H1 (cell line): ENCODE measurements around the gene PRAF2. TPM values are rescaled to one million over a fixed set of nuclear protein-coding genes. Genes with fewer than 3 reads are reported as not detected.

Source experiments
- JUND ChIP-seq: IDR thresholded peaks from 2 replicates; pipeline ENCODE4 v1.6.1; 2011; ENCODE audit warnings: mild to moderate bottlenecking, improper control_type of control experiment, low read length
- polyA plus RNA-seq, 7 experiments: library from polyadenylated mRNA; depleted of rRNA in 3 of 7; stranded (reverse) in 5 of 7; unstranded in 2 of 7; fragments of >200 nt in 5 of 7; fragments of 200-250 nt in 2 of 7; gene quantifications; 1 replicate in 5 of 7; 2 replicates in 1 of 7; 4 replicates in 1 of 7; pipeline versions ENCODE4 v1.2.1 to v1.2.3, GENCODE V29; 2011 to 2013; ENCODE audit warnings: missing spikeins in 2 of 7, mixed read lengths in 2 of 7
- total RNA-seq: library from RNA; stranded (reverse); fragmentation: NEBNext Ultra II Directional; extraction: Animal tissue kit (Norgen Biotek cat#: 25700); gene quantifications from 2 replicates; pipeline ENCODE4 v1.2.1, GENCODE V29; 2021

PRAF2 gene
- total and polyA plus RNA-seq, 2 of the 8 experiments (the other 6 are each of a cell fraction or from before 2014, with no cell fraction given), result 11.3 to 15.4 TPM

DNA sequence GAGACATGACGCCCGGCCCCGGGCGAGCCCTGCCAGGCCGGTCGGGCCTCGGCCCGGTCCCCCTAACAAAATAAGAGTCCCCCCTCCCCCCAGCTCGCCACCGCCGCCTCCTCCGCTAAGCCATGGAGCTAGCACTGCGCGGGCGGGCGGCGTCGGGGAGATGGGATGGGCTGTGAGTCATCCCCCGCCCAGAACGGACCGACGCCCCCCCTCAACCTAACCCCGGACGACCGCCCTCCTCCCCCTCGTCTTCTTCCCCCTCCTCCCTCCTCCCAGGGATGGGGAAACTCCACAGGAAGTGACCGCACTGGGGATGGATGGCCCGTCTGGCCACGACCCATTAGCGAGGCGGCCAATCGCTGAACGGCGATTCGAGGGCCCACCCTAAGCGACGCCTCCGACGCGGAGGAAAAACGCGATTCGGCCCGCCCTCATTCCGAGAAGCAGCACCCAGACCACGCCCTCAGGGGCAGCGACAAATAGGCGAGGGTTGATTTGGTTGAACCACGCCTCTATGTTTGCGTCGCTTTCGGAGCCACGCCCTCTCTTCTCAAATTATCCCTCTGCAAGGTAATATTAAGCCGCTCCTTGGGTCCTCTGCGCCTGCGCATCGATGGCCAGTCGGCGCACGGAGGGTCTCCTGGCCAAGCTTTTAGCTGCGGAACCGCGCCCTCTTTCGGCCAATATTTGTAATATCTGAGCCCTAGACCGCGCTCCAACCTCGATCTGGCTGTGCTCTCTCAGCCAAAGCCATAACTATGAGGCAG lies 30.4 kb downstream of the PRAF2 start, which contains the start of gene TFE3 (continued):
- TF ChIP-seq JUND, result peak; percentile 74; the same call in 1 of the 2 replicates
